ENCODE results near the gene OVOL3. TPM values are rescaled to one million over a fixed set of nuclear protein-coding genes. Genes with fewer than 3 reads are reported as not detected.
"Not testable (repeated sequence)": the region's sequence is repeated elsewhere in the genome, so short reads cannot be mapped to it uniquely, and the experiment has no call there.

The OVOL3 gene
- not detected for total RNA-seq

DNA sequence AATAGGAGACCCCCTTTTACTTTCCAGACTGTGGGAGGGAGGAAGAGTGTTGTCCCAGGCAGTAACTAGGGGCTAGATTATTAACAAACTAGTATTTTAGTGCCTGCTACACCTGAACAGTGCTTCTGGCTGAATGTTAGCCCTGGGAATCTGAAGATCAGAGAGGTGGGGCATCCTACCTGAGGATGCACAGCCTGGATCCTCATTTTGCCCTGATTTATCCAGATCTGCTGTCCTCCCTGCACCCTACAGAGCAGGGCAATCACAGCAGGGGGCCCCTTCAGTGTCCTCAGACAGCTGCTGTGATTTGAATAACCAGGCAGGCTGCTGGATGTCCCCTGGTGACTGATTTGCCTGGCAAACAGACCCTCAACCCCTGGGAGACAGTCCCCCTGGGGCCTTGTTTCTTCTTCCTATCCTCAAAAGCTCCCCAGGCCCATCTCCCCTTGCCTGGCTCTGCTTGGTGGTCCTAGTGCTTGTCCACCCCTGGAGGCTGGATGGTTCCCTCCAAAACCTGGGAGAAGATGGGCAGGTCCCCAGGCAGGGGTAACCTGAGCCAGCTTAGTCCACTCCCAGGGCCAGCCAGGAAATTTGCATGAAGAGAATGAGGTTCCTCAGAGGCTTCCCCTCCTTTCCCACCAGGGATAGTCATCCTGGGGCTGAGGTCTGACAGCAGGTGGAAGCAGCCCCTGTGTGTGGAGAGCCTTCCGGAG lies at the start of gene OVOL3:
OVOL3 (plus strand) TSS at position 657 of the 713 bp plus-strand sequence. CDS start 60 bp downstream, outside the sequence.
- FAIRE-seq (no peak), DNase-seq (ENCODE audit: low spot score in 2 of 2) (no peak)

DNA sequence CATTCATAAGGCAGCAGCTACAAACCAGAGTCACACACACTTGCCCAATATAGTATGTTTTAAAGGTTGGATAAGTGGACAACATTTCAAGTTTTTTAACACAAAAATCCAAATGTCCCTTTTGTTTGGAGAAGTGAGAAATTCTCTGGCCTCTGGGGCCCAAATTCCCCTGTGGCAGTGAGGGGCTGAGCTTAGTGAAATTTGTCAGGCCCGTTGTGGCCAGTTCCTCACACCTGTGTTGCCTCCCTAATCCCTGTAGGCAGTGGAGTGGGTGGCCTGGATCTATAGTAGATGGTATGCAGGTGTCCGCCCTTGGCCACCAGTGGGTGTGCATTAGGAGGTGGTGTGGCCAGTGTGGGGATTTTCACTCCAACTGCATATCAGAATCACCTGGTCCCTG lies 49.6 kb upstream of the OVOL3 start:
- DNase-seq (ENCODE audit: low spot score in 2 of 2) (no peak), FAIRE-seq (no peak)

- no peak for DNase-seq (ENCODE audit: low spot score in 2 of 2)
- no peak for FAIRE-seq
Observed at GRCh38 chr19:36064826-36065225, 46.1 kb upstream of the OVOL3 start.

GRCh38 chr19:36067681-36068080 lies 43.3 kb upstream of the OVOL3 start:
- FAIRE-seq (no peak), DNase-seq (ENCODE audit: low spot score in 2 of 2) (no peak)

DNA sequence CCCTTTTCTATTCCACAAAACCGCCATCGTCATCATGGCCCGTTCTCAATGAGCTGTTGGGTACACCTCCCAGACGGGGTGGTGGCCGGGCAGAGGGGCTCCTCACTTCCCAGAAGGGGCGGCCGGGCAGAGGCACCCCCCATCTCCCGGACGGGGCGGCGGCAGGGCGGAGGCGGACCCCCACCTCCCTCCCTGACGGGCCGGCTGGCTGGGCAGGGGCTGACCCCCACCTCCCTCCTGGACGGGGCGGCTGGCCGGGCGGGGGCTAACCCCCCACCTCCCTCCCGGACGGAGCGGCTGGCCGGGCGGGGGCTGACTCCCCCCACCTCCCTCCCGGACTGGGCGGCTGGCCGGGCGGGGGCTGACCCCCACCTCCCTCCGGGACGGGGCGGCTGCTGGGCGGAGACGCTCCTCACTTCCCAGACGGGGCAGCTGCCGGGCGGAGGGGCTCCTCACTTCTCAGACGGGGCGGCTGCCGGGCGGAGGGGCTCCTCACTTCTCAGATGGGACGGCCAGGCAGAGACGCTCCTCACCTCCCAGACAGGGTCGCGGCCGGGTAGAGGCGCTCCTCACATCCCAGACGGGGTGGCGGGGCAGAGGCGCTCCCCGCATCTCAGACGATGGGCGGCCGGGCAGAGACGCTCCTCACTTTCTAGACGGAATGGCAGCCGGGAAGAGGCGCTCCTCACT lies 42.0 kb upstream of the OVOL3 start:
- FAIRE-seq = not testable (repeated sequence)

DNA sequence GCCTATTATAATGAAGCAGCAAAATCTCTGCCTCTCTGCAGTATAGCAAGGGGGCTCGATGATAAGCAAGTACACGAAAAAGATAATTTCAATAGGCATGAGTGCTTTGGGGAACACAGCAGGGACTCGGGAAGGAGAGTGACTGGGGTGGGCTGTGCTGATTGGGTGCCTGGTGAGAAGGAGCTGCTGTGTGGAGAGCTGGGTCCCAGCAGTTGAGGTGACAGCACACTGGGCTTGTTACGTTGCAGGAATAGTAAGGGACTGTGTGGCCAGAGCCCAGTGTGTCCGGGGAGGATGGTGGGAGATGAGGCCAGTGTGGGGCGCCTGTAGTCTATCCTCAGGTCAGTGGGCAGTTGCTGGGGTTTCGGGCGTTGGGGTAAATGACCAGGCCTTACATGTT lies 38.9 kb upstream of the OVOL3 start:
- no peak for FAIRE-seq
- no peak for DNase-seq (ENCODE audit: low spot score in 2 of 2)

More for the DNA sequence above, 42.0 kb upstream of the OVOL3 start:
- DNase-seq (ENCODE audit: low spot score in 2 of 2) = not testable (repeated sequence)

GRCh38 chr19:36073121-36073876 lies 37.6 kb upstream of the OVOL3 start:
- no peak for FAIRE-seq
- no peak for DNase-seq (ENCODE audit: low spot score in 2 of 2)

DNA sequence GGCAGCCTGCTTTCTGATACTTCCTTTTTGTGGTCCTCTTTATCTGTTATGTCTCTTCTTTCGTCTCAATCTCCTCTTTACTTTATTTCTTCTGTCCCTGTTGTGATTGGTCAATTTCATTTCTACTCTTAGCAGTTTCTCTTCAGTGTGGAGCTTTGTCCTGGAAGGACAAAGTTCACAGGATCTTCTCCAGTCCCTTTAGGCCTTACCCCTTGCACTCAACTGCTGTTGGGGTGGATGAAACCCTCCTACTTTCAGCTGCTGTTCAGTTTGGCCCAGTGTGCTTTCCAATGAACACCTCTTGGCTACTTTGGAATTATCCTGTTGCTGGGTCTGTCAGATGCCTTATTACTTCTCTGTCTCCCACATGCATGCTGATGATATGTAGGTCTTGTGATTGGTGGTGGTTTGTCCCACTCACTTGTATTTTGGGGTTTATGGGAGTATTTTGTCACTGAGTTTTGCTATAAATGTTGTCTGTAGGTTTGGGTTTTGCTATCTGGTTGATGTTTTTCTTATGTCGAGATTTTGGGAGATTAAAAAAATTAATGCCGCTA lies 31.5 kb upstream of the OVOL3 start:
- no peak for DNase-seq (ENCODE audit: low spot score in 2 of 2)
- no peak for FAIRE-seq

- no peak for DNase-seq (ENCODE audit: low spot score in 2 of 2)
- FAIRE-seq = no peak
Observed at GRCh38 chr19:36081385-36081784, 29.6 kb upstream of the OVOL3 start.

DNA sequence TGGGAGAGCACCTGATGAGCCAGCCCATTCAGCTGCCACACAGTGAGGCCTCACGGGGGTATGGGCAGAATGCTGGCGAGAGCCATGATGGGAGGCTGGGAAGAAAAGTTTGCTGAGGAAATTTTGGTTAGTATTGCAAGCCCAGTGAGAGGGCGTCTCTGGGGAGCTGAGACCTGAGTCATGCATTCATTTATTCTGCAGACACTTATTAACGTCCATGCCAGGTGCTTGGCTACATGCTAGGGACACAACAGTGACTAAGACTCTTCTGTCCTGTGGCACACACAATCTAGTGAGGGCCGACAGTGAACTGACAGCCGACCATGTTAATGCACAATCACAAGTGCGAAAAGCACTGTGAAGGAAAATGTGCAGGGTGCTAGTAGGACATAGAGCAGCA lies 29.0 kb upstream of the OVOL3 start:
- FAIRE-seq (no peak), DNase-seq (ENCODE audit: low spot score in 2 of 2) (no peak)

GRCh38 chr19:36082916-36083315 lies 28.0 kb upstream of the OVOL3 start:
- DNase-seq (ENCODE audit: low spot score in 2 of 2) = no peak
- FAIRE-seq = no peak

GRCh38 chr19:36084231-36085009 lies 26.5 kb upstream of the OVOL3 start:
- no peak for DNase-seq (ENCODE audit: low spot score in 2 of 2)
- FAIRE-seq = no peak

DNA sequence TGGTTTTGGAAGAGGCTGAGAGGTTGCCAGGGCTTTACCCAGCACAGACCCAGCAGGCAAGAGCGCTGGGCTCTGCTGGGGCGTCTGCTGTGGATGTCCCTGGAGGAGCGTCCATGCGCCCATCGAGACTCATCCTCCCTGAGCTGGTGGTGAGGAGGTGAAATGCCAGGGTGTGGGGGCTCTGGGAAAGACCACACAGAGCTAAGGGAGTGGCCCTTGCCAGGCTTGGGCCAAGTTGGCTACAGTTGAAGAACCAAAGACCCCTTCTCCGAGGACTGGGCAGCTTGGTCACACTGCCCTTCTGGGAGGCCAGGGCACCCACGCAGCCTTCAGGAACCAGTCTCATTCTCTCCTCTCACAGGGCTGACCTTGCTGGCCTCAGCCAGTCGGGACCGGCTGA lies 24.6 kb upstream of the OVOL3 start:
- no peak for FAIRE-seq

GRCh38 chr19:36089847-36090246 lies 21.1 kb upstream of the OVOL3 start:
- FAIRE-seq = no peak

More for the DNA sequence above, 24.6 kb upstream of the OVOL3 start:
- DNase-seq (ENCODE audit: low spot score in 2 of 2) = no peak

DNA sequence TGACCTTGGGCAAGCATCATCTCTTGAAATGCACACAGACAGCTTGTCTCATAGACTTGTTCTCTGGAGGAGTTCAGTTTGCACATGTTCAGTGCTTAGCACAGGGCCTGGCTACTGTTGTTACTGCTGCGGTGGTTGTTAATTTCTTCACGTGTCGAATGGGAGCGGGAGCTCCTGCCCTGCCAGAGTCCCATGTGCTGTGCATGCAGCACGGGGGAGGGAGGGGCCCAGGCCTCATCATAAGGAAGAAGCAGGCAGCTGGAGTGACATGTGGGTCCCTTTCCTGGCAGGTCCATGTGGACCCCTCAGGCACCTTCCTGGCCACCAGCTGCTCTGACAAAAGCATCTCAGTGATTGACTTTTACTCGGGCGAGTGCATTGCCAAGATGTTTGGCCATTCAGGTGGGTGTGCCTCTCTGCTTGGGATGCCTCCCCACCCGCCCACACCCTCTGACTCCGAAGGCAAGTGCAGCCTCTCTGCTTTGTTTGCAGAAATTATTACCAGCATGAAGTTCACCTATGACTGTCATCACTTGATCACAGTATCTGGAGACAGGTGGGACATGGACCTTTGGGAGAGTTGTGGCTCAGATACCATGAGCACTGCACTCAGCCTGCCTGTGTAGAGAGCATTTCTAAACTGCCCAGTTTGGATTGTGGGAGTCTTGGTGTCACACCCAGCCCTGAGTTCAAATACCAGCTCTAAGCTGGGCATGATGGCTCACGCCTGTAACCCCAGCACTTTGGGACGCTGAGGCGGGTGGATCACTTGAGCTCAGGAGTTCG lies 19.8 kb upstream of the OVOL3 start:
- no peak for DNase-seq (ENCODE audit: low spot score in 2 of 2)
- no peak for FAIRE-seq

More at GRCh38 chr19:36089847-36090246, 21.1 kb upstream of the OVOL3 start:
- no peak for DNase-seq (ENCODE audit: low spot score in 2 of 2)

DNA sequence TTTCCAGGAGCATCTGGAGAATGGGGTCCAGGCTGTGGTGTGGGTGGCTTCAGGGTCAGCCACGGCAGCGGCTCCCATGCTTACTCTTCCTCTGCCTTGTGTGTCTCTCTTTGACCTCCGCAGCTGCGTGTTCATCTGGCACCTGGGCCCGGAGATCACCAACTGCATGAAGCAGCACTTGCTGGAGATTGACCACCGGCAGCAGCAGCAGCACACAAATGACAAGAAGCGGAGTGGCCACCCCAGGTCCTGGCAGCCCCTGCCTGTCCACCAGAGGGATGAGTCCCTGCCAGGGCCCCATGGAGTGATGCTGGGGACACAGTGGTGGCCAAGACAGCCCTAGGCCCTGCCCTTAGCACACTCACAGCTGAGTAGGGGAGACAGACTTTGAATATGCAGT lies 18.4 kb upstream of the OVOL3 start:
- DNase-seq (ENCODE audit: low spot score in 2 of 2) (no peak), FAIRE-seq (no peak)

- DNase-seq (ENCODE audit: low spot score in 2 of 2) (no peak), FAIRE-seq (no peak)
Observed at GRCh38 chr19:36093146-36093662, 17.7 kb upstream of the OVOL3 start.

- no peak for FAIRE-seq
Observed at GRCh38 chr19:36093687-36094086, 17.3 kb upstream of the OVOL3 start.

DNA sequence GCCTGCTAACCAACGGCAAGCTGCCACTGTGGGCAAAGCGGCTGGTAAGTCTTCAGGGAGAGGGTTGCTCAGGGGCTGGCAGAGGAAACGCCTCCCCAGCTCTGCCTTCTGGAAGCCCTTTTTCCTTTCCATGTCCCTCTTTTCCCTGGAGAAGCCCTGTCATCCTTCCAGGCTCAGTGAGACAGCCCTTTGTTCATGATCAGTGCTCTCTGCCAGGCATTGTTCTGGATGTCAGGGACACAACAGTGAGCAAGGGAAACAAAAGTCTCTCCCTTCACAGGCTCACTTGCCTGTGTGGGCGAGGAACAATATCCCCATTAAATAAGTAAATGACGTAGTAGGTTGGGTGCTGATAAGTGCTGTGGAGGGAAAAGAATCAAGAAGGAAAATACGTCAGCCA lies 13.9 kb upstream of the OVOL3 start:
- DNase-seq (ENCODE audit: low spot score in 2 of 2) (peak; percentile 54 to 71), FAIRE-seq (peak; percentile 36)

More at GRCh38 chr19:36093687-36094086, 17.3 kb upstream of the OVOL3 start:
- DNase-seq (ENCODE audit: low spot score in 2 of 2) = no peak

Data from frontal cortex (tissue), 4 donors.